ENCODE data around the gene UBAP1. TPM values are rescaled to one million over a fixed set of nuclear protein-coding genes. Genes with fewer than 3 reads are reported as not detected.

UBAP1 gene
- total RNA-seq, 1 donor from 2014 or later, result 51.9 TPM

- H3K27me3 ChIP-seq, result no peaks in the 10 kb centered on the region
- H3K9me3 ChIP-seq, result no peaks in the 10 kb centered on the region
- no peaks in the 10 kb centered on the region for H3K36me3 ChIP-seq
- no peak overlapping the region for H3K4me3 ChIP-seq
- DNase-seq (no peak), ATAC-seq (peak; percentile 90)
- intact Hi-C loops (cut with DNase I), result no loop called here
- no peak overlapping the region for H3K27ac ChIP-seq
- no peak for TF ChIP-seq CTCF (IDR thresholded peaks at IDR 0.05)
- no peaks in the 10 kb centered on the region for H3K4me1 ChIP-seq
Observed at GRCh38 chr9:34171753-34172535, 6.9 kb upstream of the UBAP1 start.

GRCh38 chr9:34176089-34176488, 2.8 kb upstream of the UBAP1 start:
- Histone ChIP-seq H3K4me3 (no peak overlapping the region), H3K36me3 (no peaks in the 10 kb centered on the region), H3K4me1 (peaks cover 11% of the 10 kb centered on the region), H3K27me3 (no peaks in the 10 kb centered on the region), H3K9me3 (no peaks in the 10 kb centered on the region), H3K27ac (no peak overlapping the region)
- no peak for TF ChIP-seq CTCF (IDR thresholded peaks at IDR 0.05)
- intact Hi-C loops (cut with DNase I), result no loop called here
- ATAC-seq, result no peak
- no peak for DNase-seq

- no peaks in the 10 kb centered on the region for H3K9me3 ChIP-seq
- no peak for ATAC-seq
- no peaks in the 10 kb centered on the region for H3K36me3 ChIP-seq
- peaks cover 11% of the 10 kb centered on the region for H3K4me1 ChIP-seq
- peak overlapping the region; percentile 96 for H3K27ac ChIP-seq
- intact Hi-C loops (cut with DNase I), result no loop called here
- H3K4me3 ChIP-seq, result peak overlapping the region; percentile 88
- DNase-seq, result no peak
- TF ChIP-seq CTCF (IDR thresholded peaks at IDR 0.05), result no peak
- H3K27me3 ChIP-seq, result no peaks in the 10 kb centered on the region
Observed at GRCh38 chr9:34177593-34178435, 1.0 kb upstream of the UBAP1 start.

GRCh38 chr9:34179213-34180136, 632 bp downstream of the UBAP1 start:
- H3K4me3 ChIP-seq, result peak overlapping the region; percentile 88
- peaks cover 11% of the 10 kb centered on the region for H3K4me1 ChIP-seq
- no peak for TF ChIP-seq CTCF (IDR thresholded peaks at IDR 0.05)
- no peaks in the 10 kb centered on the region for H3K9me3 ChIP-seq
- no peaks in the 10 kb centered on the region for H3K27me3 ChIP-seq
- ATAC-seq, result peak; percentile 68
- intact Hi-C loops (cut with DNase I), result no loop called here
- no peaks in the 10 kb centered on the region for H3K36me3 ChIP-seq
- peak overlapping the region; percentile 96 for H3K27ac ChIP-seq
- peak; percentile 46 for DNase-seq

All from upper lobe of right lung (tissue), 1 donor.